Activated CD4-positive, alpha-beta T cell treated with anti-CD3 and anti-CD28 coated beads, Interleukin-2, amount 10 ng/mL, durations not matched to agents 7 days and 5 days (primary cell): ENCODE data around the gene RSU1. TPM values are rescaled to one million over a fixed set of nuclear protein-coding genes. Genes with fewer than 3 reads are reported as not detected.

Source experiments
- CTCF ChIA-PET: fragments of 350-600 bp; sonication (Branson Sonifier 250); formaldehyde crosslinking; loops from one replicate; lab custom pipeline; 2021; ENCODE audit warnings: antibody characterized with exemption; lab: Charles Lee
- POLR2A ChIA-PET: fragments of 350-600 bp; sonication (Branson Sonifier 250); formaldehyde crosslinking; loops from one replicate; lab custom pipeline; 2021; ENCODE audit warnings: antibody characterized with exemption; lab: Charles Lee
- DNase-seq: peaks from one replicate; pipeline ENCODE4 v3.0.0-alpha.2; 2020
- H3K27ac Mint-ChIP-seq: one replicate; pipeline ENCODE4 v1.8.0; 2021; ENCODE audit warnings: mild to moderate bottlenecking, moderate library complexity, mixed read lengths
- H3K27me3 Mint-ChIP-seq: one replicate; pipeline ENCODE4 v1.8.0; 2021; ENCODE audit warnings: mixed read lengths
- H3K36me3 Mint-ChIP-seq: one replicate; pipeline ENCODE4 v1.8.0; 2021; ENCODE audit warnings: low read depth, mixed read lengths
- H3K4me1 Mint-ChIP-seq: one replicate; pipeline ENCODE4 v1.8.0; 2021; ENCODE audit warnings: mixed read lengths
- H3K4me3 Mint-ChIP-seq: one replicate; pipeline ENCODE4 v1.8.0; 2021; ENCODE audit warnings: mild to moderate bottlenecking, moderate library complexity, mixed read lengths
- H3K9me3 Mint-ChIP-seq: one replicate; pipeline ENCODE4 v1.8.0; 2021; ENCODE audit warnings: mixed read lengths
- total RNA-seq, 2 experiments: library from RNA; stranded (reverse); gene quantifications; one replicate each; pipeline ENCODE4 v1.2.3, GENCODE V29; 2021

RSU1 gene
- total RNA-seq, 2 experiments from 2014 or later = 79.5 to 106 TPM

DNA sequence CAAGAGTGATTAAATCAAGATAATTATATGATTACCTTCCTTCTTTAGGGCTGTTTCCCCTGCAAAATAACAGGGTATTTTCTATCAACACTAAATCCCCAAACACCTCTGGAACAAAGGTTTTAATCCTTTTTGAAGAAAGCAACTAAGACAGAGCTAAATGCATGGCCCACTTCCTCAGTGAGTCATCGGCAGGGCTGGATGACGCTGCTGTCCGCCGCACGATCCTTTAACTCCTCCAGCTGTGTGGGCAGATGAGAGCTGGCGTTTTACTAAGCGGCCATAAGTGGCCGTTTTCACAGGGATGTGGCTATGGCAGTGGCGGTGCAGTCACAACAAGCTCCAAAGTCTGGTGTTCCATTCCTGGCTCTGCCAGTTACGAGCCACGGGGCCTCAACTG is 219.6 kb downstream of the RSU1 start:
- no peak for DNase-seq
- no peaks in the 10 kb centered on the region for H3K27me3 Mint-ChIP-seq
- ChIA-PET CTCF (interaction anchor here (2.3 kb wide), 1 partner anchor 12 kb away, joined by 4 read pairs; no protein-coding TSS in a partner anchor), POLR2A (no interaction called here)
- H3K4me3 Mint-ChIP-seq = no peak overlapping the region
- H3K4me1 Mint-ChIP-seq = no peaks in the 10 kb centered on the region
- H3K9me3 Mint-ChIP-seq = peaks cover 8% of the 10 kb centered on the region
- peaks cover 7% of the 10 kb centered on the region for H3K36me3 Mint-ChIP-seq
- H3K27ac Mint-ChIP-seq = no peak overlapping the region

GRCh38 chr10:16592378-16592777 is 224.8 kb downstream of the RSU1 start:
- ChIA-PET POLR2A (no interaction called here), CTCF (no interaction called here)
- Mint-ChIP-seq H3K9me3 (peaks cover 8% of the 10 kb centered on the region), H3K27me3 (no peaks in the 10 kb centered on the region), H3K27ac (no peak overlapping the region), H3K4me3 (no peak overlapping the region), H3K4me1 (no peaks in the 10 kb centered on the region), H3K36me3 (peaks cover 20% of the 10 kb centered on the region)
- no peak for DNase-seq

- H3K36me3 Mint-ChIP-seq = peaks cover 4% of the 10 kb centered on the region
- ChIA-PET CTCF (interaction anchor here (1.8 kb wide), 1 partner anchor 12 kb away, joined by 4 read pairs; no protein-coding TSS in a partner anchor), POLR2A (no interaction called here)
- no peaks in the 10 kb centered on the region for H3K9me3 Mint-ChIP-seq
- DNase-seq = no peak
- no peak overlapping the region for H3K27ac Mint-ChIP-seq
- H3K4me1 Mint-ChIP-seq = no peaks in the 10 kb centered on the region
- H3K4me3 Mint-ChIP-seq = no peak overlapping the region
- H3K27me3 Mint-ChIP-seq = no peaks in the 10 kb centered on the region
Observed at GRCh38 chr10:16586358-16587138, 230.7 kb downstream of the RSU1 start.

DNA sequence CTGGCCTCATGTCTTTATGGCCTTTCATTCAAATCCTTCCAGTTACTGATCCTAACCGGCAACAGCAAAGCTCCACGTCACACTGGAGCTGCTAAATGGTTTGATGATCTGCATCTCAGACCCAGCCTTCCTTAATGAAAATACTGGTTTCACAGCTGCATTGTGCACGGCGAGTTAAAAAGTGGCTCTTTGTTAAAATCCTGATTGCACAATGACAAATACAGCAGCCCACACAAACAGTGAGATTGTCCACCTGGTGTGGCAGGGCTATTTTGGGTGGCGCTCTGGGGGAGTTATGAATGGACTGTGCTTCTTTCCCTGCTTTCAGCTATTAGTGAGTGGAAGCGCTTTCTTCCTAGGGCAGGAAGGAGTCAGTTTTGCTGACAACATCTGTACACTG is 232.1 kb downstream of the RSU1 start:
- H3K4me3 Mint-ChIP-seq = no peak overlapping the region
- H3K27ac Mint-ChIP-seq = no peak overlapping the region
- no peaks in the 10 kb centered on the region for H3K36me3 Mint-ChIP-seq
- ChIA-PET POLR2A (no interaction called here), CTCF (interaction anchor here (1.8 kb wide), 1 partner anchor 13 kb away, joined by 4 read pairs; no protein-coding TSS in a partner anchor)
- no peaks in the 10 kb centered on the region for H3K9me3 Mint-ChIP-seq
- no peak for DNase-seq
- H3K4me1 Mint-ChIP-seq = no peaks in the 10 kb centered on the region
- peaks cover 4% of the 10 kb centered on the region for H3K27me3 Mint-ChIP-seq

- no peak for DNase-seq
- Mint-ChIP-seq H3K27me3 (peaks cover 4% of the 10 kb centered on the region), H3K4me1 (no peaks in the 10 kb centered on the region), H3K9me3 (no peaks in the 10 kb centered on the region), H3K27ac (no peak overlapping the region), H3K36me3 (no peaks in the 10 kb centered on the region), H3K4me3 (no peak overlapping the region)
- POLR2A ChIA-PET = interaction anchor here (0.6 kb wide), 1 partner anchor 128 kb away, joined by 3 read pairs; no protein-coding TSS in a partner anchor
- CTCF ChIA-PET = no interaction called here
Observed at GRCh38 chr10:16583382-16583781, 233.8 kb downstream of the RSU1 start.

DNA sequence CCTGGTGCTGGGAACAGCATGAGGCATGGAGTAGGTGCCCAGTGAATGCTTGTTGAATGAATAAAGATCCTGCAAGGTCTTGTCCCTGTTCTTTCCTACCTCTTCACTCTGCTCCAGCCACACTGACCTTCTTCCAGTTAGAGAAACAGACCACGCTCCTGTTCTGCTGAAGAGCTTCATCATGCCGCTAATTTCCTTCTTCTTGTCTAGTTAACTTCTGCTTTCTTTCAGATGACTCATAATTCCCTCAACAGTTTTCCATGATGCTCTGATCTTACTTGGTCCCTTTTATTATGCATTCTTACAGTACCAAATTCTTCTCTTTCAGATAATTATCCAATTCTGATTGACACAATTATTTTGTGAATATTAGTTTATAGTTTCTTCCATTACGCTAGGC is 236.0 kb downstream of the RSU1 start:
- H3K9me3 Mint-ChIP-seq = no peaks in the 10 kb centered on the region
- ChIA-PET CTCF (no interaction called here), POLR2A (no interaction called here)
- H3K4me1 Mint-ChIP-seq = no peaks in the 10 kb centered on the region
- peaks cover 4% of the 10 kb centered on the region for H3K27me3 Mint-ChIP-seq
- H3K27ac Mint-ChIP-seq = no peak overlapping the region
- H3K36me3 Mint-ChIP-seq = no peaks in the 10 kb centered on the region
- H3K4me3 Mint-ChIP-seq = no peak overlapping the region
- DNase-seq = no peak

DNA sequence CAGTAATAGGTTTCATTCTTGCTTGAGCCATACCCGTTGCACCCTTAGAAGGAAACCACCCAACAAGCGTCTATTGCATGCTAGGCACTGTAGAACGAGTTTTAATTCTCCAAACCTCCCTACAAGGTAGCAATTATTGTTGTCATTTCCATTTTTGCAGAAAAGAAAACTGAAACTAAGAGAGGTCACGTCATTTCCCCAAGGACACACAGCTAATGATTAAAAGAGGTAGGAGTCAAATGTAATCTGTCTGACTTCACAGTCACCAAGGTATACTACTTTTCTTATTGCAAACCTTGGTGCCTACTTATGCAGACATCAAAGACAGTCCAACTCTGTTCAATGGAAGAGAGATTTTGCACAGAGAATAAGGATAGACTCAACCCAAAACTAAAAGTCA is 246.5 kb downstream of the RSU1 start:
- DNase-seq = no peak
- Mint-ChIP-seq H3K27ac (no peak overlapping the region), H3K4me1 (peaks cover 8% of the 10 kb centered on the region), H3K9me3 (peaks cover 2% of the 10 kb centered on the region), H3K36me3 (no peaks in the 10 kb centered on the region), H3K27me3 (peaks cover 9% of the 10 kb centered on the region), H3K4me3 (no peak overlapping the region)
- POLR2A ChIA-PET = no interaction called here
- CTCF ChIA-PET = no interaction called here

GRCh38 chr10:16566202-16566805 is 250.9 kb downstream of the RSU1 start:
- ChIA-PET CTCF (interaction anchor here (0.5 kb wide), 1 partner anchor 90 kb away, joined by 3 read pairs; no protein-coding TSS in a partner anchor), POLR2A (no interaction called here)
- Mint-ChIP-seq H3K4me3 (no peak overlapping the region), H3K27ac (no peak overlapping the region), H3K27me3 (peaks cover 7% of the 10 kb centered on the region), H3K9me3 (no peaks in the 10 kb centered on the region), H3K36me3 (no peaks in the 10 kb centered on the region), H3K4me1 (peaks cover 8% of the 10 kb centered on the region)
- no peak for DNase-seq

DNA sequence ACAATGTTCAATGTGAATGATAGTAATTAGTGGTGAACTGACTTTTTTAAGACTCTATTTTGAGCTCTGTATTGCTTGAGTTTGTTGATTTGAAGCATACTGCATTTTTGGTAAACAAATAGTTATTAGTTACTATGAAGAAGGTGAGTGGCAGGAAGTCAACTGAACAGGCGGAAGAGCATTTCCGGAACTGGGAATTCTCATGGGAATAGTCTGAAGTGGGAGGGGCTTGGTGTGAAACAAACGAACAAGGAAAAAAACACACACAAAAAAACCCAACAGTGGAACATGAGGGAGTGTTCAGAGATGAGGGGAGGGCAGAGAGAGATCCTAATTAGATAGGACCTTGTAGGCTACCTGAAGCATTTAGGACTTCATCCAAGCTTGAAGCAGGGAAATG is 251.6 kb downstream of the RSU1 start:
- Mint-ChIP-seq H3K27ac (no peak overlapping the region), H3K36me3 (no peaks in the 10 kb centered on the region)
- POLR2A ChIA-PET = no interaction called here

DNA sequence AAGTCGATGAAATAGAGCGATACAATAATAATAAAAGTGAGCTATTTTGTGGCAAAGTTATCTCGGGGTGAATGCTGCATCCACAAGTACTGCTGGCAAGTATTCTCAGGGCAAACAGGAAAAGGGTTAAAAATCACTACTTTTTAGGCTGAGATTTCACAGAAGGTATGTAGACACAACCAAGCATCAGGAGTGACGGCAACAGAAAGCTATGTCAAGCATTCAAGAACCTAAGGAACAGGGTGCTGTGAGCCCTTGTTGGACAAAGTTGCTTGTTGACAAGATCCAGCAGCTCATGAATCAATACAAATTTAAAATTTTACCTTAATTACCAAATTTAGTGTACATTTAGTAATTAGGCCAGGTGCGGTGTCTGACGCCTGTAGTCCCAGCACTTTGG is 254.3 kb downstream of the RSU1 start:
- DNase-seq = no peak
- no peak overlapping the region for H3K27ac Mint-ChIP-seq
- peaks cover 3% of the 10 kb centered on the region for H3K4me1 Mint-ChIP-seq
- H3K36me3 Mint-ChIP-seq = no peaks in the 10 kb centered on the region
- ChIA-PET POLR2A (no interaction called here), CTCF (no interaction called here)
- H3K9me3 Mint-ChIP-seq = no peaks in the 10 kb centered on the region
- peaks cover 19% of the 10 kb centered on the region for H3K27me3 Mint-ChIP-seq
- no peak overlapping the region for H3K4me3 Mint-ChIP-seq

More for the DNA sequence above, 251.6 kb downstream of the RSU1 start:
- Mint-ChIP-seq H3K9me3 (no peaks in the 10 kb centered on the region), H3K4me1 (peaks cover 4% of the 10 kb centered on the region), H3K4me3 (no peak overlapping the region), H3K27me3 (peaks cover 5% of the 10 kb centered on the region)
- DNase-seq = no peak
- CTCF ChIA-PET = no interaction called here

DNA sequence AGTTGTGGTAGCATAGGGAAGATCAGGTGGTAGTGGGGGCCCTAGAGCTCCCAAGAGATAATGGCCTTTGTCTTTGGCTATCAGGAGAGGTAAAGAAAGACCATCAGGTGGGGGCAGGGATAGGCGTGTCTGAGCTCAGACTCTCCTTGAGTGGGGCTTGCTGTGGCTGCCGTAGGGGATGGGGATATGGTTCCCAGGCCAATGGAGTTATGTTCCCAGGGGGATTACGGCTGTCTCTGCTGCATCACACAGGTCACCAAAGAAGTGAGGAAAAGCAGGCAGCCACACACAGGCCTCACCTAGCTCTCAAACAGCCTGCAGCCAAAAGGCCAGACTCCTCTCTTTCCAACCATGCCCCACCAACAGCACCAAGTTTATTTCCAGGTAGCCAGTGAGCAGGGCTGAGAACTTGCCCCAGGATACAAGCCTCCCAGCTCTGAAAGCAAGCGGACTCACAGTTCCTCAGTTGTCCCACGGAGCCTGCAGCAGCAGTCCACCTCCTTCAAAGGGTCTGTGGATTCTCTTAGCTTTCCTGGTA is 257.9 kb downstream of the RSU1 start:
- Mint-ChIP-seq H3K27me3 (peaks cover 22% of the 10 kb centered on the region), H3K36me3 (no peaks in the 10 kb centered on the region), H3K4me1 (no peaks in the 10 kb centered on the region), H3K27ac (no peak overlapping the region), H3K4me3 (no peak overlapping the region), H3K9me3 (no peaks in the 10 kb centered on the region)
- POLR2A ChIA-PET = interaction anchor here (0.6 kb wide), 1 partner anchor 585 kb away, joined by 3 read pairs; no protein-coding TSS in a partner anchor
- DNase-seq = no peak
- CTCF ChIA-PET = interaction anchor here (1.5 kb wide), 1 partner anchor 10 kb away, joined by 3 read pairs; no protein-coding TSS in a partner anchor

DNA sequence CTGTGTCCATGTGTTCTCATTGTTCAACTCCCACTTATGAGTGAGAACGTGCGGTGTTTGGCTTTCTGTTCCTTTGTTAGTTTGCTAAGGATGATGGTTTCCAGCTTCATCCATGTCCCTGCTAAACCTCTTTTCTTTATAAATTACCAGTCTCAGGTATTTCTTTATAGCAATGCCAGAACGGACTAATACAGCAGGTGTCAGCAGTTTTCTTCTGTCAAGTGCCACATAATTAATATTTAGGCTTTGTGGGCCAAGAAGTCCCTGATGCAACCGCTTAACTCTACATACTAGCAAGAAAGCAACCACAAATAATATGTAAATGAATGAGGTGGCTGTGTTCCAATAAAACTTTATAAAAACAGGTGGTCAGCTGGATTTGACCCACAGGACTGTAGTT is 269.3 kb downstream of the RSU1 start:
- CTCF ChIA-PET = no interaction called here
- no peak for DNase-seq
- H3K4me1 Mint-ChIP-seq = peaks cover 2% of the 10 kb centered on the region
- peaks cover 10% of the 10 kb centered on the region for H3K27me3 Mint-ChIP-seq
- no peaks in the 10 kb centered on the region for H3K9me3 Mint-ChIP-seq
- no peak overlapping the region for H3K27ac Mint-ChIP-seq
- H3K36me3 Mint-ChIP-seq = no peaks in the 10 kb centered on the region
- POLR2A ChIA-PET = no interaction called here
- H3K4me3 Mint-ChIP-seq = no peak overlapping the region
